UCSD-AML1 (cell line): Measurements from ENCODE around the gene ZFR.
"Not testable (repeated sequence)": the region's sequence is repeated elsewhere in the genome, so short reads cannot be mapped to it uniquely, and the experiment has no call there.

Experiments used
- DNase-seq: peaks from one replicate; lab custom pipeline; 2025; ENCODE audit not compliant: unreplicated experiment; lab: John Stamatoyannopoulos, UW

Gene ZFR

DNA sequence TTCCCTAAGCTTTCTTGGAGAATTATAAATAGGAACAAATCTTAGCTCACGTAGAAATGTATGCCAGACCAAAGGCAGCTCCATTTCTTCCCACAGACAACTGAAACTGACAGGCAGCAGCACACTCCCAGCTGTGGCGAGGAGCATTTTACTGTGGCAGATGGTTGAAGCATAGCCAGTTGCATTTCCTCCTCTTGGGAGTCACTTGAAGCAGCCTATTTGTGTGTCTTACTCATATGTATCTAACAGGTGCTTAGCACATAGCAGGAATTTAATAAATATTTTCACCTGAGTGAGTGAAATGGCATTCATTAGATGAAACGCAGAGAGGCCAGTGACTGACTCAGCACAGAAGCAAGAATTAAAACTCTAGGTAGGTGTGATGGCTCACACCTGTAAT lies 119.5 kb downstream of the ZFR start:
- no peak for DNase-seq

- no peak for DNase-seq
These were observed 120.8 kb downstream of the ZFR start for GRCh38 chr5:32323741-32324140.

DNA sequence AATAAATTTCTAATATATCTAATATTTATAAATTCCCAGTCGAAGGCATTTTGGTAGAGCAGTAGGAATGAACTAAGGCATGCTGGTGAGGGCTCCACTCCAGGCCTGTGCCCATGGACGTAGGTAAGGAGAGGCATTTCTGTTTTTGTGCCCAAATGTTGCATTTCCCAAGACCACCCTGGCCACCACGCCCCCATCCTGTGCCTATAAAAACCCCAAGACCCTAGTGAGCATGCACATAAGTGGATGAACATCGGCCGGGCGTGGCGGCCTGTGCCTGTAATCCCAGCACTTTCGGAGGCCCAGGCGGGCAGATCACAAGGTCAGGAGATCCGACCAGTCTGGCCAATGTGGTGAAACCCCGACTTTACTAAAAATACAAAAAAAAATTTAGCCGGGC lies 121.7 kb downstream of the ZFR start:
- no peak for DNase-seq

DNA sequence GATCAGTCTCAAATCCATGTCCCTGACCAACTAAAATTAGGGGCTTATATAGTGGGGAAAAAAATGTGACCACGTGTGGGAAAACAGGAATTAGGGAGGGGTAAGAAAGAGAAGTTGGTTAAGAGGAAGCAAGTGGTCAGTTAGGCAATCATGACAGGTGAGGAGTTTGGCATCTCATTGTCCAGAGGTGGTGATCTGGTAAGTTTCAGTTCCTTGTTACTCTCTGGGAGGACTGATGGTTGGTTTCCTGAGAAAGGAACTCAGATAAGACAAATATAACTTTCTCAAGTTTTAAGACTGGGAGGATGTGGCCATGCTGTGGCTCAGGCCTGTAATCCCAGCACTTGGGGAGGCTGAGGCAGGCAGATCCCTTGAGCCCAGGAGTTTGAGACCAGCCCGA lies 122.8 kb downstream of the ZFR start:
- DNase-seq: not testable (repeated sequence)

DNA sequence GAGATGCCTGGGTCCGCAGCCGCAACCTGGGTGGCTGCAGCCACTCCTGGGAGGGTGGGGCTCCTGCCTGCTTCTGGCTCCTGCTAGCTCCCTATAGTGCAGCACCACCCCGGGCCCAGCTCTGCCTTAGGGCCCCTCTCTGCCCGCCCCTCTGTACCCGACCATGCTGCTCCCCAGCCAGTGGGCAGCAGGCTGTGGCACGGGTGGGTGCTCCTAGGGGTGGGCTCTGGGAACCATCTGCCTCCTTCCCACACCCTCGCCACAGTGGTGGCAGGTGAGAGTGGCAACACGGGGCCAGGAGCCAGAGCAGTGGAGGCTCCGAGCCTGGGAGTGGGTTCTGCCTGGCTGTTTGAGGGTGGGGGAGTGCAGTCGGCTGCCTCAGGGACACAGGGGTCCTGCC lies 124.0 kb downstream of the ZFR start:
- DNase-seq: no peak

DNA sequence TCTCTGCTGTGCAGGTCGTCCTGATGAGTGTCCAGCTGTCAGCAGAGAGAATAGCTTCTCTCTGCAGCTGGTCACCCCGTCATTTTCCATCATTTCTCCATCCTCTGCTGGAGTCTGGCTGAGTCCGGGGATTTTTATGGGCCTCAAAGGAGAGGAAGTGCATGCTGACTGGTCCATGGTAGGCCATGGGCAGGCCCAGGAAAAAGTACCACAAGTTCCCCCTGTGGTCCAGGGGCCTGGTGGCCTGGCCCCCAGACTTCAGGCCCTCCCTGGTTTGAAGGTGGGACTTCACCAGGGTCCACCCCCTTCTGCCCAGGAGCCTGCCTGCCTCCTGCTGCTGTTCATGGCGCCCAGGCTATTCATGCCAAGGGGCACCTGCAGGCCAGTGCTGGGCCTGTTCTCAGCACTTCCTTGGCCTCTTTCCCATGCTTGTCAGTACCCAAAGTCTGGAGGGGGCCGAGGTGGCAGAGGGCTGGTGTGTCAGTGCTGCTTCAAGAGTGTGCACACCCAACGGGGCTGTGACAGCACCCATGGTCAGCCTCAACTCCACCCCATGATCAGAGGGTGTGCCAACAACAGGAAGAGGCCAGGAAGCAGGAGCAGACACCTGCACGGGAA lies 124.5 kb downstream of the ZFR start:
- DNase-seq: no peak

- peak; percentile 29 for DNase-seq
These were observed 125.1 kb downstream of the ZFR start for GRCh38 chr5:32319392-32319791.

GRCh38 chr5:32317041-32317440 lies 127.5 kb downstream of the ZFR start:
- no peak for DNase-seq

- DNase-seq: no peak
These were observed 129.1 kb downstream of the ZFR start for GRCh38 chr5:32315221-32316014.

DNA sequence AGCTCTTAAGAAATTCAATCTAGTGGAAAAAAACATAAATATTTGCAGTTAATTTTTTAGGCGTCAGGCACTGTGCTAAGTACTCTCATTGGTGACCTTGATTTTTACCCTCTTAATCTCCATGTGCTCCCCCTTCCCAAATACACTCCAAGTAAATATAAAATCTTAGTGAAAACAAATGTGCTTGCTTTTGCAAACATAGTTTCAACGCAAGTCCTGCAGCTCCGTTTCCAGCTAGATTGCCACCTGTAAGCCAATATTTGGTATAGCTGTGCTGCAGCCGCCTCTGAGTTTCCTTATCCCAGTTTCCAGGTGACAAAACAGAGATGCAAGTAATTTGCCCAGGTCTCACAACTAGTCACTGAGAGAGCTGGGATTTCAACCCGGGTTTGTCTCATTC lies 129.9 kb downstream of the ZFR start:
- DNase-seq: no peak

- not testable (repeated sequence) for DNase-seq
These were observed 130.4 kb downstream of the ZFR start for GRCh38 chr5:32314152-32314488.

- DNase-seq: peak; percentile 100
These were observed 131.8 kb downstream of the ZFR start, which contains the start of gene MTMR12 for GRCh38 chr5:32312595-32313332. TSS of gene MTMR12 (minus strand) at chr5:32312939. CDS start at chr5:32312838, 101 bp downstream.

DNA sequence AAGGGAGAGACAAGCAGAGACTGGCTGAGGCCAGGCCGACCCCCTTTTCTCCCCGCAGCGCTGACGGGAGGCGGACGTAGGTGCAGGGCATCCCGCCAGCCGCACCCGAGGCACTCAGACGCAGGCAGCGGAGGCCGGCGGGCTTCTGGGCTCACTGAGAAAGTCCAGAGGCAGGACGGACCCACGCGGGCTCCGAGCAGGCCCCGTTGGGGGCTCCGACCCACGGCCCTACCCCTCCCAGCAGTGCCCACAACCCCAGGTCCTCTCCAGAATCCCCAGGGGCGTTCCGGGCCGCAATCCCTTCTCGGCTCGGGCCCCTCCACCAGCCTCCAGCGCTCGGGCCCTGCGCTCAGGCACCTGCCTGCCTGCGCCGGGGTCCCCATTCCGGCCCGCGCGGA lies 132.3 kb downstream of the ZFR start:
- DNase-seq: peak; percentile 68

DNA sequence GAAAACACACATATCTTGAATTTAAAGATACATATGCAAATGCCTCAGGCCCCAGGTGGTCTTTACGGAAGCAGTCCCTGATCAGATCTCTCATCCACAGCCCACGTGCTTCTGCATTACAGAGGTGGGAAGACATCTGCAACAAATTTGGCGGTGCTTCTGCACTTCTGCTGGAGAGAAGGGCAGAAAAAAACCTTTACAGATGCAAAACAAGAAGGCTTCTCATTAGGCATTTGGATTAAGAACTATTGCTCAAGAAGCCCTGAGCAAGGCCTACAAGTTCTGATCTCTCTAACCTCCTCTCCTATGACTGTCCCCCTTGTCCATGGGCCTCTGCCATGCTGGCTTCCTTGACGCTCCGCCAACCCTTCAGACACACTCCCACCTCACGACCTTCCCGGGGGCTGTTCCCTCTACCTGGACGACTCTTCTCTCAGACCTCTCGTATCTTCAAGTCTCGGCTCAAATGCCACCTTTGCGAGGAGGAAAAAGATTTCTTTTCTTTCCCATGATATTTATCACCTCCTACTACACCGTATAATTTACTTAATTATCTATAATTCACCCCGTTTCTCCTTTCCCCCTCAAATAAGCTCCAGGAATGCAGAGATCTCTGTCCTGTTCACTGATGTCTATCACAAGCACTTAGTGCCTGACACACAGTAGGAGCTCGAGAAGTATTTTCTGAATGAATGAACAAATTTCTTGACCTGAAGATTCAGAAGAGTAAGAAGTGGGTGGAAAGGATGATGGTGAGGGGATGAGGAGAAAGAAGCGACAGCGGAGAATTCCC lies 132.9 kb downstream of the ZFR start:
- no peak for DNase-seq

- DNase-seq: no peak
These were observed 134.8 kb downstream of the ZFR start for GRCh38 chr5:32309761-32310160.

DNA sequence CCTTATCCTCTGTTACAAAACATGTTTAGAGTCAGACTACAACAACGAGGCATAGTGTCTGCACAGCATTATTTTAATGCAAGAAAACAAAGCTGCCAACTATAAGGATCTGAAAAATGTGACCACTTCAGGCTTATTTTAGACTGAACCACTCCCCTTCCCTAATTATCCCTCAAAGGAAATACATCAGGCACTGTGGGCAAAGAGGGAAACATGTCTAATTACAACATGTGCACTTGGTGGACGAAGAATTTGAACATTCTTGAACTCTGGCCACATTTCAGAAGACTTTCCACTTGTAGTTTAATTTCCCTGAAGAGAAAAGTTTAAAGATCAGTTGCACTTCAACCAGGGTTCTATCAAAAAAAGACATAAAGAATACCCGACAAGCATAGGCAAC lies 135.6 kb downstream of the ZFR start:
- DNase-seq: no peak

- no peak for DNase-seq
These were observed 136.8 kb downstream of the ZFR start for GRCh38 chr5:32307769-32308194.

- peak; percentile 53 for DNase-seq
These were observed 139.9 kb downstream of the ZFR start for GRCh38 chr5:32304622-32305021.
